A549 (cell line): ENCODE results near the gene SPACA6. TPM values are rescaled to one million over a fixed set of nuclear protein-coding genes. Genes with fewer than 3 reads are reported as not detected.

Experiments used
- ATAC-seq, 2 experiments: fragments of 200-7000 bp in 1 of 2; fragments of >200 bp in 1 of 2; cut with Nextera tagmentation in 1 of 2; cut with Tn5 transposase in 1 of 2; 3 replicates each; pipeline versions ENCODE4 v1.8.0 to v1.9.1; 2018 to 2020; ENCODE audit warnings: mild to moderate bottlenecking in 1 of 2, moderate library complexity in 1 of 2
- CTCF ChIA-PET: fragments of 300-600 bp; sonication (Branson Sonifier 250); formaldehyde crosslinking; extraction: SDS; loops from one replicate; lab custom pipeline; 2021; ENCODE audit warnings: antibody characterized with exemption, inconsistent platforms; lab: Yijun Ruan, JAX
- POLR2A ChIA-PET: fragments of 350-600 bp; formaldehyde crosslinking; extraction: SDS; loops from one replicate; lab custom pipeline; 2021; ENCODE audit warnings: antibody characterized with exemption, inconsistent platforms; lab: Yijun Ruan, JAX
- DNase-seq, 2 experiments: peaks; one replicate each; pipeline versions ENCODE4 v3.0.0 to v3.0.0-alpha.2; 2011 to 2016; ENCODE audit warnings: low read depth in 1 of 2, low spot score in 1 of 2
- FAIRE-seq: peaks from 2 replicates; lab custom pipeline; 2011; peaks lifted over from hg19 to GRCh38; lab: Jason Lieb, UNC
- H3K27ac ChIP-seq, 2 experiments: fragments of >200 bp; sonication (Bioruptor Twin); formaldehyde crosslinking; 3 replicates each; pipeline ENCODE4 v1.5.1; 2016 to 2017
- H3K4me1 ChIP-seq: fragments of >200 bp; sonication (Bioruptor Twin); formaldehyde crosslinking; 3 replicates; pipeline ENCODE4 v1.6.1; 2016
- H3K4me2 ChIP-seq: fragments of >200 bp; sonication (Bioruptor Twin); formaldehyde crosslinking; 3 replicates; pipeline ENCODE4 v1.6.1; 2016
- H3K4me3 ChIP-seq: fragments of >200 bp; sonication (Bioruptor Twin); formaldehyde crosslinking; 3 replicates; pipeline ENCODE4 v1.5.1; 2016
- H3K9me3 ChIP-seq: fragments of >200 bp; sonication (Bioruptor Twin); formaldehyde crosslinking; 3 replicates; pipeline ENCODE4 v1.6.1; 2016
- CBX2 ChIP-seq: fragments of 200-600 bp; sonication (generic); IDR thresholded peaks from 2 replicates; pipeline ENCODE4 v1.6.1; 2016; ENCODE audit warnings: low read depth, mild to moderate bottlenecking, borderline replicate concordance
- CEBPB ChIP-seq, 2 experiments: fragments of >200 bp in 1 of 2; sonication (Bioruptor Twin) in 1 of 2; formaldehyde crosslinking in 1 of 2; IDR thresholded peaks; 2 replicates each; pipeline ENCODE4 v1.6.1; 2012 to 2016
- CHD2 ChIP-seq: fragments of 150-350 bp; IDR thresholded peaks from 2 replicates; pipeline ENCODE4 v1.6.1; 2014; ENCODE audit warnings: low read length; ENCODE audit not compliant: partially characterized antibody
- CHD4 ChIP-seq: fragments of 200-600 bp; sonication (generic); IDR thresholded peaks from 2 replicates; pipeline ENCODE4 v1.6.1; 2016; ENCODE audit warnings: antibody characterized with exemption, mild to moderate bottlenecking, borderline replicate concordance
- EP300 ChIP-seq, 2 experiments: fragments of >200 bp; sonication (Bioruptor Twin); formaldehyde crosslinking; IDR thresholded peaks; 2 replicates in 1 of 2; 3 replicates in 1 of 2; pipeline ENCODE4 v1.6.1; 2016 to 2017
- MAFK ChIP-seq: fragments of 450-650 bp; IDR thresholded peaks from 2 replicates; pipeline ENCODE4 v1.6.1; 2014; ENCODE audit not compliant: partially characterized antibody
- MAZ ChIP-seq: fragments of 150-350 bp; IDR thresholded peaks from 2 replicates; pipeline ENCODE4 v1.6.1; 2014; ENCODE audit warnings: antibody characterized with exemption, low read depth, low read length, borderline replicate concordance
- NFE2L2 ChIP-seq: fragments of 150-350 bp; conservative IDR thresholded peaks from 2 replicates; pipeline ENCODE4 v1.6.1; 2014; ENCODE audit warnings: low read length
- NPAS2 ChIP-seq: fragments of 250-450 bp; sonication (Bioruptor Pico); IDR thresholded peaks from 2 replicates; pipeline ENCODE4 v1.8.0; 2022; ENCODE audit warnings: mild to moderate bottlenecking, moderate library complexity, borderline replicate concordance
- NR3C1 ChIP-seq: fragments of >200 bp; sonication (Bioruptor Twin); formaldehyde crosslinking; IDR thresholded peaks from 3 replicates; pipeline ENCODE4 v1.6.1; 2017
- POLR2A ChIP-seq: IDR thresholded peaks from 2 replicates; pipeline ENCODE4 v1.6.1; 2012; ENCODE audit warnings: mild to moderate bottlenecking, low read length
- POLR2AphosphoS2 ChIP-seq: conservative IDR thresholded peaks from 2 replicates; pipeline ENCODE4 v1.6.1; 2012; ENCODE audit warnings: low read length, improper control_type of control experiment, inconsistent platforms
- RAD21 ChIP-seq, 2 experiments: fragments of >200 bp in 1 of 2; sonication (Bioruptor Twin) in 1 of 2; formaldehyde crosslinking in 1 of 2; IDR thresholded peaks in 1 of 2; conservative IDR thresholded peaks in 1 of 2; 2 replicates in 1 of 2; 3 replicates in 1 of 2; pipeline ENCODE4 v1.6.1; 2012 to 2018; ENCODE audit warnings: inconsistent platforms in 1 of 2
- RARB ChIP-seq: fragments of 250-450 bp; sonication (Bioruptor Pico); IDR thresholded peaks from 2 replicates; pipeline ENCODE4 v1.8.0; 2021; ENCODE audit warnings: mild to moderate bottlenecking, moderate library complexity
- RFX5 ChIP-seq: fragments of 450-650 bp; IDR thresholded peaks from 2 replicates; pipeline ENCODE4 v1.7.1; 2014; ENCODE audit warnings: antibody characterized with exemption, mild to moderate bottlenecking, moderate library complexity
- SMC3 ChIP-seq: fragments of >200 bp; sonication (Bioruptor Twin); formaldehyde crosslinking; IDR thresholded peaks from 3 replicates; pipeline ENCODE4 v1.6.1; 2018; ENCODE audit warnings: inconsistent platforms
- SREBF2 ChIP-seq: fragments of 450-650 bp; IDR thresholded peaks from 2 replicates; pipeline ENCODE4 v1.6.1; 2014; ENCODE audit warnings: mild to moderate bottlenecking, moderate library complexity
- ZSCAN20 ChIP-seq: fragments of 250-450 bp; sonication (Bioruptor Pico); IDR thresholded peaks from 2 replicates; pipeline ENCODE4 v1.8.0; 2022; ENCODE audit warnings: mild to moderate bottlenecking, moderate library complexity
- WGBS: methylation state at CpG from one replicate; pipeline ENCODE4 v1.1.6; 2017; ENCODE audit errors: missing lambda C conversion rate; 5-methylcytosine and 5-hydroxymethylcytosine counted together
- polyA plus RNA-seq, 4 experiments: library from polyadenylated mRNA; depleted of rRNA in 3 of 4; stranded (reverse); fragments of >200 nt; fragmentation: RNase III in 1 of 4; extraction: RNeasy Plus Mini Kit Qiagen cat#74134 plus additional on column Dnase treatment in 1 of 4; gene quantifications; 2 replicates in 3 of 4; 3 replicates in 1 of 4; pipeline ENCODE4 v1.2.3, GENCODE V29; 2011 to 2017
- TF ChIP-seq, protein P1 (sequence below): fragments of >200 bp; sonication (Bioruptor Twin); formaldehyde crosslinking; IDR thresholded peaks from 3 replicates; pipeline ENCODE4 v1.5.1; 2016
- TF ChIP-seq, protein P2 (sequence below): fragments of 250-450 bp; sonication (Bioruptor Pico); IDR thresholded peaks from 2 replicates; pipeline ENCODE4 v1.5.0; 2021; ENCODE audit warnings: mild to moderate bottlenecking, moderate library complexity, borderline replicate concordance
- TF ChIP-seq, protein P3 (sequence below): fragments of 150-350 bp; IDR thresholded peaks from 2 replicates; pipeline ENCODE4 v1.6.1; 2014; ENCODE audit warnings: low read depth, mild to moderate bottlenecking, low read length

SPACA6 gene
- polyA plus RNA-seq, 2 of the 4 experiments (the other 2 are of a cell fraction): 9.5 to 36.4 TPM

- WGBS: 11% methylated on average over 13 of the region's 13 CpGs
- ChIA-PET POLR2A (no interaction called here), CTCF (interaction anchor here (0.6 to 0.8 kb wide), 3 partner anchors 13 to 336 kb away, joined by 3 read pairs; no protein-coding TSS in a partner anchor)
- peaks cover 23% of the 10 kb centered on the region; the same call in 1 of the 3 replicates for H3K9me3 ChIP-seq
- FAIRE-seq (no peak), ATAC-seq (no peak), DNase-seq (no peak)
- H3K4me1 ChIP-seq: no peaks in the 10 kb centered on the region
- TF ChIP-seq CBX2: no peak
- no peak for TF ChIP-seq MAFK
- no peak overlapping the region for H3K27ac ChIP-seq
- H3K4me2 ChIP-seq: no peak overlapping the region
- no peak overlapping the region for H3K4me3 ChIP-seq
Observed at GRCh38 chr19:51739466-51740213, 46.5 kb downstream of the SPACA6 start.

- Histone ChIP-seq H3K4me1 (no peaks in the 10 kb centered on the region), H3K4me2 (no peak overlapping the region), H3K9me3 (0 out of 3 replicates have a peak, but pooled peaks cover 19% of the 10 kb centered on the region), H3K27ac (no peak overlapping the region), H3K4me3 (no peak overlapping the region)
- FAIRE-seq: no peak
- ATAC-seq: no peak
- POLR2A ChIA-PET: no interaction called here
- 7% methylated on average over 5 of the region's 5 CpGs for WGBS
- DNase-seq: no peak
- CTCF ChIA-PET: interaction anchor here (0.7 kb wide), 1 partner anchor 335 kb away, joined by 3 read pairs; no protein-coding TSS in a partner anchor
- no peak for TF ChIP-seq SMC3
- TF ChIP-seq SREBF2: no peak
- TF ChIP-seq CEBPB (IDR thresholded peaks at IDR 0.05): no peak
- TF ChIP-seq RAD21 (conservative IDR thresholded peaks at IDR 0.05 in 1 of 2, IDR thresholded peaks at IDR 0.05 in 1 of 2): no peak
- TF ChIP-seq MAZ: no peak
- TF ChIP-seq, protein P1, sequence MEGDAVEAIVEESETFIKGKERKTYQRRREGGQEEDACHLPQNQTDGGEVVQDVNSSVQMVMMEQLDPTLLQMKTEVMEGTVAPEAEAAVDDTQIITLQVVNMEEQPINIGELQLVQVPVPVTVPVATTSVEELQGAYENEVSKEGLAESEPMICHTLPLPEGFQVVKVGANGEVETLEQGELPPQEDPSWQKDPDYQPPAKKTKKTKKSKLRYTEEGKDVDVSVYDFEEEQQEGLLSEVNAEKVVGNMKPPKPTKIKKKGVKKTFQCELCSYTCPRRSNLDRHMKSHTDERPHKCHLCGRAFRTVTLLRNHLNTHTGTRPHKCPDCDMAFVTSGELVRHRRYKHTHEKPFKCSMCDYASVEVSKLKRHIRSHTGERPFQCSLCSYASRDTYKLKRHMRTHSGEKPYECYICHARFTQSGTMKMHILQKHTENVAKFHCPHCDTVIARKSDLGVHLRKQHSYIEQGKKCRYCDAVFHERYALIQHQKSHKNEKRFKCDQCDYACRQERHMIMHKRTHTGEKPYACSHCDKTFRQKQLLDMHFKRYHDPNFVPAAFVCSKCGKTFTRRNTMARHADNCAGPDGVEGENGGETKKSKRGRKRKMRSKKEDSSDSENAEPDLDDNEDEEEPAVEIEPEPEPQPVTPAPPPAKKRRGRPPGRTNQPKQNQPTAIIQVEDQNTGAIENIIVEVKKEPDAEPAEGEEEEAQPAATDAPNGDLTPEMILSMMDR: no peak
- no peak for TF ChIP-seq POLR2AphosphoS2
- TF ChIP-seq NFE2L2: no peak
- no peak for TF ChIP-seq ZSCAN20
- TF ChIP-seq RARB (CRISPR knock-in tag): no peak
- no peak for TF ChIP-seq CHD2
- no peak for TF ChIP-seq NPAS2 (CRISPR knock-in tag)
- TF ChIP-seq RFX5: no peak
- TF ChIP-seq CHD4: no peak
- no peak for TF ChIP-seq EP300 (IDR thresholded peaks at IDR 0.05)
- TF ChIP-seq NR3C1: no peak
- TF ChIP-seq, protein P2, sequence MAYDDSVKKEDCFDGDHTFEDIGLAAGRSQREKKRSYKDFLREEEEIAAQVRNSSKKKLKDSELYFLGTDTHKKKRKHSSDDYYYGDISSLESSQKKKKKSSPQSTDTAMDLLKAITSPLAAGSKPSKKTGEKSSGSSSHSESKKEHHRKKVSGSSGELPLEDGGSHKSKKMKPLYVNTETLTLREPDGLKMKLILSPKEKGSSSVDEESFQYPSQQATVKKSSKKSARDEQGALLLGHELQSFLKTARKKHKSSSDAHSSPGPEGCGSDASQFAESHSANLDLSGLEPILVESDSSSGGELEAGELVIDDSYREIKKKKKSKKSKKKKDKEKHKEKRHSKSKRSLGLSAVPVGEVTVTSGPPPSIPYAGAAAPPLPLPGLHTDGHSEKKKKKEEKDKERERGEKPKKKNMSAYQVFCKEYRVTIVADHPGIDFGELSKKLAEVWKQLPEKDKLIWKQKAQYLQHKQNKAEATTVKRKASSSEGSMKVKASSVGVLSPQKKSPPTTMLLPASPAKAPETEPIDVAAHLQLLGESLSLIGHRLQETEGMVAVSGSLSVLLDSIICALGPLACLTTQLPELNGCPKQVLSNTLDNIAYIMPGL (CRISPR knock-in tag): no peak
- no peak for TF ChIP-seq POLR2A
- TF ChIP-seq, protein P3, sequence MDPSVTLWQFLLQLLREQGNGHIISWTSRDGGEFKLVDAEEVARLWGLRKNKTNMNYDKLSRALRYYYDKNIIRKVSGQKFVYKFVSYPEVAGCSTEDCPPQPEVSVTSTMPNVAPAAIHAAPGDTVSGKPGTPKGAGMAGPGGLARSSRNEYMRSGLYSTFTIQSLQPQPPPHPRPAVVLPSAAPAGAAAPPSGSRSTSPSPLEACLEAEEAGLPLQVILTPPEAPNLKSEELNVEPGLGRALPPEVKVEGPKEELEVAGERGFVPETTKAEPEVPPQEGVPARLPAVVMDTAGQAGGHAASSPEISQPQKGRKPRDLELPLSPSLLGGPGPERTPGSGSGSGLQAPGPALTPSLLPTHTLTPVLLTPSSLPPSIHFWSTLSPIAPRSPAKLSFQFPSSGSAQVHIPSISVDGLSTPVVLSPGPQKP: no peak
Observed at GRCh38 chr19:51740356-51740755, 47.2 kb downstream of the SPACA6 start.
